Measurements from ENCODE around the gene SEC14L1. TPM values are rescaled to one million over a fixed set of nuclear protein-coding genes. Genes with fewer than 3 reads are reported as not detected.

SEC14L1 gene
- total and polyA plus RNA-seq, 2 of the 8 experiments (the other 6 are each of a cell fraction or from before 2014, with no cell fraction given), result 27.2 to 74.4 TPM

DNA sequence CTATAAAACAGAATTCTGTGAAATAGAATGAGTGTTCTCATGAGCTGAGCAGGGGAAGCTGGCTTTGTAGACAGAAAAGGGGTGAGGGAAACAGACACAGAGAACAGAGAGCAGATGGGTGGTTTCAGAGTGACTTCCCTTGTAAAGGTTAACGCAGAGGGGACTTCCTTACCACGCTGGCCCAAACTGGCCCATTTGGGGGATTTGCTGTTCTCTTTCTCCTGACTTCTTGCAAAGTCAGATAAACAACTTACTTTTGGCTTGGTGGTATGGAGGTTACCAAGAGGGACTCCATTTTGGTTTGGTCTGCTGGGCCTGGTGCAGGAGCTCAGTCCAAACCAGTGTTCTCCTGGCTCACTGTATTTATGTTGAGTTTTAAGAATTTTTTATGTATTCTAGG lies 48.4 kb downstream of the SEC14L1 start:
- no peaks in the 10 kb centered on the region for H3K9me3 ChIP-seq (ENCODE audit: insufficient read depth in 2 of 2, low read depth in 1 of 2, low read length in 1 of 2)
- no peak overlapping the region for H4K8ac ChIP-seq (ENCODE audit: extremely low read depth, insufficient read depth, low read length)
- H2AK5ac ChIP-seq (ENCODE audit: low read depth, low read length), result no peak overlapping the region
- no peak overlapping the region for H2BK5ac ChIP-seq (ENCODE audit: low read depth, low read length)
- no peak overlapping the region for H3K4ac ChIP-seq (replicated peaks; ENCODE audit: insufficient read length, low read depth, low read length)
- DNase-seq (ENCODE audit: low read depth in 1 of 2, low spot score in 2 of 2) (no peak), FAIRE-seq (no peak)
- no peak overlapping the region for H3K27ac ChIP-seq (ENCODE audit: low read depth, low read length)
- no peak overlapping the region for H3K23ac ChIP-seq (ENCODE audit: insufficient read length)
- ChIA-PET POLR2A (ENCODE audit: partially characterized antibody) (no interaction called here), CTCF (ENCODE audit: partially characterized antibody) (interaction anchor here (0.6 kb wide), 1 partner anchor 276 kb away, joined by 3 read pairs; no protein-coding TSS in a partner anchor)
- H2AFZ ChIP-seq (ENCODE audit: low read length), result no peak overlapping the region
- H3K56ac ChIP-seq (replicated peaks; ENCODE audit: insufficient read length, low read depth, low read length), result no peak overlapping the region
- WGBS, 2 experiments (ENCODE audit: extremely low coverage in 1 of 2, insufficient coverage in 1 of 2, insufficient read length in 1 of 2, insufficient replicate concordance in 2 of 2, low coverage in 1 of 2, low lambda C conversion rate in 2 of 2, missing lambda C conversion rate in 1 of 2), result 84% methylated on average over 2 of the region's 2 CpGs; no CpG with 5 or more reads in 1 of the 2 experiments
- no peak overlapping the region for H3K4me3 ChIP-seq (ENCODE audit: extremely low read depth in 1 of 4, insufficient read depth in 2 of 4, low read depth in 3 of 4, low read length in 4 of 4)
- no peak overlapping the region for H2BK15ac ChIP-seq (ENCODE audit: low read length)
- no peak overlapping the region for H2BK12ac ChIP-seq (ENCODE audit: low read depth, low read length)
- H3K36me3 ChIP-seq (ENCODE audit: control insufficient read depth in 2 of 4, insufficient read depth in 4 of 4, low read length in 3 of 4), result peaks cover 0 to 4% (median 1%) of the 10 kb centered on the region in 4 experiments; a peak in 4 of 8 replicates
- H4K20me1 ChIP-seq (replicated peaks in 1 of 2; ENCODE audit: control insufficient read depth in 1 of 2, insufficient read depth in 2 of 2, low read length in 2 of 2), result peaks cover 4 to 5% of the 10 kb centered on the region in 2 experiments
- no peak overlapping the region for H4K91ac ChIP-seq (replicated peaks; ENCODE audit: insufficient read length, low read length)
- H3K18ac ChIP-seq (ENCODE audit: extremely low read depth, low read length), result no peak overlapping the region
- H3K27me3 ChIP-seq (replicated peaks in 1 of 4; ENCODE audit: control insufficient read depth in 3 of 4, extremely low read depth in 1 of 4, insufficient read depth in 3 of 4, low read length in 3 of 4), result no peaks in the 10 kb centered on the region
- H3K23me2 ChIP-seq (ENCODE audit: low read depth, low read length), result no peaks in the 10 kb centered on the region
- TF ChIP-seq HDAC2 (IDR thresholded peaks at IDR 0.05; ENCODE audit: borderline replicate concordance in 1 of 2, low read depth in 2 of 2, low read length in 2 of 2), result no peak
- TF ChIP-seq POLR2A (IDR thresholded peaks at IDR 0.05; ENCODE audit: control extremely low read depth in 1 of 2, low read depth in 2 of 2, low read length in 2 of 2), result no peak
- no peak overlapping the region for H3K14ac ChIP-seq (ENCODE audit: insufficient read length)
- H2BK20ac ChIP-seq (ENCODE audit: low read length), result no peak overlapping the region
- no peaks in the 10 kb centered on the region for H3K4me1 ChIP-seq (replicated peaks in 1 of 4; ENCODE audit: control insufficient read depth in 3 of 4, insufficient read depth in 4 of 4, low read length in 3 of 4)
- no peak overlapping the region for H3K4me2 ChIP-seq (ENCODE audit: insufficient read depth in 1 of 2, low read depth in 2 of 2, low read length in 2 of 2)
- H3K79me2 ChIP-seq (ENCODE audit: control insufficient read depth in 1 of 2, insufficient read depth in 2 of 2, low read length in 2 of 2), result peaks cover 0 to 19% of the 10 kb centered on the region in 2 experiments; a peak in 1 of 4 replicates
- H3K9ac ChIP-seq (replicated peaks in 1 of 4; ENCODE audit: extremely low read depth in 1 of 4, low read depth in 3 of 4, low read length in 3 of 4), result no peak overlapping the region
- H2BK120ac ChIP-seq (replicated peaks; ENCODE audit: low read depth, low read length), result no peak overlapping the region
- H4K5ac ChIP-seq (ENCODE audit: insufficient read length, low read depth, low read length), result no peak overlapping the region
- no peaks in the 10 kb centered on the region for H3K79me1 ChIP-seq (ENCODE audit: low read depth, low read length)
